Measurements from ENCODE around the gene PEDS1. TPM values are rescaled to one million over a fixed set of nuclear protein-coding genes. Genes with fewer than 3 reads are reported as not detected.

PEDS1 gene
- total and polyA plus RNA-seq, 2 of the 13 experiments (the other 11 are each of a cell fraction or from before 2014, with no cell fraction given) = 30.5 to 93.9 TPM

DNA sequence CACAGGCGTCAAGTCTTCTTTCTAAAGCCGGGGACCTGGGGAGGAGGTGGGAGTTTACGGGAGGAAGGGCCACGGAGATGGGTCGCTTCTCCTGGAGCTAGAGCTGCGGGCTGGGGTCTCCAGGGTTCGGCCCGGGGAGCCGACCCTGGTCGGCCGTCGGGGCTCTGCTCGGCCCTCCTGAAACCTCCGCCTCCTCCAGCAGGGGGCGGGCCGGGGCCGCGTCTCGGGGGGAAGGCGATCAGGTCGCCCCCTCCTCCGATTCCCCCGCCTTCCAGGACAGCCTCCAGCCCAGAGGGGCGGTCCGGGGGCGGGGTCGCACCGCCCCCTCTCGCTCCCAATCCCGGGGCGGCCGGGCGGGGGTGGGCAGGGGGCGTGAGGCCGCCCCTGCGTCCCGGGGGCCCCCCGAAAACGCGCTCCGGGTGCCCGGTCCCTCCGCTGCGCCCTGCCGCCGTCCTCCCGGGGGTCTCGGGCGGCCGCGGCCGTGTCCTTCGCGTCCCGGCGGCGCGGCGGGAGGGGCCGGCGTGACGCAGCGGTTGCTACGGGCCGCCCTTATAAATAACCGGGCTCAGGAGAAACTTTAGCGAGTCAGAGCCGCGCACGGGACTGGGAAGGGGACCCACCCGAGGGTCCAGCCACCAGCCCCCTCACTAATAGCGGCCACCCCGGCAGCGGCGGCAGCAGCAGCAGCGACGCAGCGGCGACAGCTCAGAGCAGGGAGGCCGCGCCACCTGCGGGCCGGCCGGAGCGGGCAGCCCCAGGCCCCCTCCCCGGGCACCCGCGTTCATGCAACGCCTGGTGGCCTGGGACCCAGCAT, 36.9 kb upstream of the PEDS1 start, which contains the start of gene CEBPB (continued):
- TF ChIP-seq, protein P1, sequence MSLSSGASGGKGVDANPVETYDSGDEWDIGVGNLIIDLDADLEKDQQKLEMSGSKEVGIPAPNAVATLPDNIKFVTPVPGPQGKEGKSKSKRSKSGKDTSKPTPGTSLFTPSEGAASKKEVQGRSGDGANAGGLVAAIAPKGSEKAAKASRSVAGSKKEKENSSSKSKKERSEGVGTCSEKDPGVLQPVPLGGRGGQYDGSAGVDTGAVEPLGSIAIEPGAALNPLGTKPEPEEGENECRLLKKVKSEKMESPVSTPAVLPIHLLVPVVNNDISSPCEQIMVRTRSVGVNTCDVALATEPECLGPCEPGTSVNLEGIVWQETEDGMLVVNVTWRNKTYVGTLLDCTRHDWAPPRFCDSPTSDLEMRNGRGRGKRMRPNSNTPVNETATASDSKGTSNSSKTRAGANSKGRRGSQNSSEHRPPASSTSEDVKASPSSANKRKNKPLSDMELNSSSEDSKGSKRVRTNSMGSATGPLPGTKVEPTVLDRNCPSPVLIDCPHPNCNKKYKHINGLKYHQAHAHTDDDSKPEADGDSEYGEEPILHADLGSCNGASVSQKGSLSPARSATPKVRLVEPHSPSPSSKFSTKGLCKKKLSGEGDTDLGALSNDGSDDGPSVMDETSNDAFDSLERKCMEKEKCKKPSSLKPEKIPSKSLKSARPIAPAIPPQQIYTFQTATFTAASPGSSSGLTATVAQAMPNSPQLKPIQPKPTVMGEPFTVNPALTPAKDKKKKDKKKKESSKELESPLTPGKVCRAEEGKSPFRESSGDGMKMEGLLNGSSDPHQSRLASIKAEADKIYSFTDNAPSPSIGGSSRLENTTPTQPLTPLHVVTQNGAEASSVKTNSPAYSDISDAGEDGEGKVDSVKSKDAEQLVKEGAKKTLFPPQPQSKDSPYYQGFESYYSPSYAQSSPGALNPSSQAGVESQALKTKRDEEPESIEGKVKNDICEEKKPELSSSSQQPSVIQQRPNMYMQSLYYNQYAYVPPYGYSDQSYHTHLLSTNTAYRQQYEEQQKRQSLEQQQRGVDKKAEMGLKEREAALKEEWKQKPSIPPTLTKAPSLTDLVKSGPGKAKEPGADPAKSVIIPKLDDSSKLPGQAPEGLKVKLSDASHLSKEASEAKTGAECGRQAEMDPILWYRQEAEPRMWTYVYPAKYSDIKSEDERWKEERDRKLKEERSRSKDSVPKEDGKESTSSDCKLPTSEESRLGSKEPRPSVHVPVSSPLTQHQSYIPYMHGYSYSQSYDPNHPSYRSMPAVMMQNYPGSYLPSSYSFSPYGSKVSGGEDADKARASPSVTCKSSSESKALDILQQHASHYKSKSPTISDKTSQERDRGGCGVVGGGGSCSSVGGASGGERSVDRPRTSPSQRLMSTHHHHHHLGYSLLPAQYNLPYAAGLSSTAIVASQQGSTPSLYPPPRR (CRISPR knock-in tag; IDR thresholded peaks at IDR 0.05; ENCODE audit: borderline replicate concordance) = no peak; the same call in 1 of the 2 replicates
- TF ChIP-seq ZNF503 (CRISPR knock-in tag; IDR thresholded peaks at IDR 0.05) (no peak; the same call in 1 of the 2 replicates), ZMYM4 (CRISPR knock-in tag; IDR thresholded peaks at IDR 0.05) (peak; percentile 81; the same call in 1 of the 2 replicates), SRF (IDR thresholded peaks at IDR 0.05; ENCODE audit: low read depth, low read length) (no peak), ZNF264 (CRISPR knock-in tag; IDR thresholded peaks at IDR 0.05) (peak; percentile 72; the same call in 1 of the 2 replicates), RAD21 (CRISPR knock-in tag; IDR thresholded peaks at IDR 0.05) (peak; percentile 96), DNMT3B (CRISPR knock-in tag; conservative IDR thresholded peaks at IDR 0.05) (peak; percentile 58; the same call in 1 of the 2 replicates), ZNF274 (CRISPR knock-in tag; IDR thresholded peaks at IDR 0.05) (no peak), ZHX2 (IDR thresholded peaks at IDR 0.05; ENCODE audit: low read depth) (peak; percentile 72; the same call in 1 of the 2 replicates), ZHX2 (CRISPR knock-in tag; IDR thresholded peaks at IDR 0.05; ENCODE audit: borderline replicate concordance) (peak; percentile 87; the same call in 1 of the 2 replicates), ATF5 (CRISPR knock-in tag; IDR thresholded peaks at IDR 0.05; ENCODE audit: low read depth) (no peak), KMT2A (CRISPR knock-in tag; IDR thresholded peaks at IDR 0.05) (peak; percentile 73; the same call in 1 of the 2 replicates), HMG20B (CRISPR knock-in tag; conservative IDR thresholded peaks at IDR 0.05) (peak; percentile 55; the same call in 1 of the 2 replicates), ZNF160 (CRISPR knock-in tag; IDR thresholded peaks at IDR 0.05) (peak; percentile 32)

All from HepG2 (cell line).